Mammary epithelial cell (primary cell): Measurements from ENCODE around the gene NDUFB8.

Source experiments
- EZH2 ChIP-seq: IDR thresholded peaks from 2 replicates; pipeline ENCODE4 v1.6.1; 2012; ENCODE audit warnings: low read length, inconsistent platforms, borderline replicate concordance
- TF ChIP-seq, protein P1 (sequence below), 2 donors: IDR thresholded peaks in 1 of 2; conservative IDR thresholded peaks in 1 of 2; 2 replicates each; pipeline ENCODE4 v1.5.1; 2011 to 2012; ENCODE audit warnings: inconsistent platforms in 2 of 2, low read length in 2 of 2, mild to moderate bottlenecking in 2 of 2, control low read depth in 1 of 2, low read depth in 1 of 2; ENCODE audit not compliant: insufficient read depth in 1 of 2; ENCODE audit errors: extremely low read depth in 1 of 2

DNA sequence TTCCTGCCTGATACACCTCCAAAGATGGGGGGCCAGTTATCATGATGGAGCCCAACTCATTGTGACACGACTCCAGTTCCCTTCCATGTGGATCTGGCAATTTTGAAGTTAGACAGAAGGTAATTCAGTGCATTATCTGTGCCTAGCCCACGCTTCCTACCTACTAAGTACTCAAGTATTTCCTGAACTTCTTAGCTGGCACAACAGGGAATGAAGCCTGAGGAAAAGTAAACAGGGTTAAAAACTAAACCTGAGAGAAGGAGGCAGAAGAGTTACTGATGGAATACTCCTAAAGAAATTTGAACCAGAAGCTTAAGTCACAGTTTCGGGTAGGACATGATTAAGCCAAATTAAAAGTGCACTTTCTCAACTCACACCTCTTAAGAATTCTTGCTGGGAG lies 8.9 kb downstream of the NDUFB8 start:
- TF ChIP-seq, protein P1, sequence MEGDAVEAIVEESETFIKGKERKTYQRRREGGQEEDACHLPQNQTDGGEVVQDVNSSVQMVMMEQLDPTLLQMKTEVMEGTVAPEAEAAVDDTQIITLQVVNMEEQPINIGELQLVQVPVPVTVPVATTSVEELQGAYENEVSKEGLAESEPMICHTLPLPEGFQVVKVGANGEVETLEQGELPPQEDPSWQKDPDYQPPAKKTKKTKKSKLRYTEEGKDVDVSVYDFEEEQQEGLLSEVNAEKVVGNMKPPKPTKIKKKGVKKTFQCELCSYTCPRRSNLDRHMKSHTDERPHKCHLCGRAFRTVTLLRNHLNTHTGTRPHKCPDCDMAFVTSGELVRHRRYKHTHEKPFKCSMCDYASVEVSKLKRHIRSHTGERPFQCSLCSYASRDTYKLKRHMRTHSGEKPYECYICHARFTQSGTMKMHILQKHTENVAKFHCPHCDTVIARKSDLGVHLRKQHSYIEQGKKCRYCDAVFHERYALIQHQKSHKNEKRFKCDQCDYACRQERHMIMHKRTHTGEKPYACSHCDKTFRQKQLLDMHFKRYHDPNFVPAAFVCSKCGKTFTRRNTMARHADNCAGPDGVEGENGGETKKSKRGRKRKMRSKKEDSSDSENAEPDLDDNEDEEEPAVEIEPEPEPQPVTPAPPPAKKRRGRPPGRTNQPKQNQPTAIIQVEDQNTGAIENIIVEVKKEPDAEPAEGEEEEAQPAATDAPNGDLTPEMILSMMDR (conservative IDR thresholded peaks at IDR 0.05 in 1 of 2, IDR thresholded peaks at IDR 0.05 in 1 of 2; ENCODE audit: extremely low read depth in 1 of 2, insufficient read depth in 1 of 2, low read depth in 1 of 2, low read length in 2 of 2) = no peak
- no peak for TF ChIP-seq EZH2
